HG03432 (cell line): ENCODE measurements around the gene DNASE2B.

ENCODE experiments used
- ATAC-seq: cut with Tn5 transposase; IDR thresholded peaks from one replicate; pipeline ENCODE4 v1.9.1; 2021; ENCODE audit warnings: mild to moderate bottlenecking, moderate library complexity; ENCODE audit not compliant: unreplicated experiment

Gene DNASE2B

DNA sequence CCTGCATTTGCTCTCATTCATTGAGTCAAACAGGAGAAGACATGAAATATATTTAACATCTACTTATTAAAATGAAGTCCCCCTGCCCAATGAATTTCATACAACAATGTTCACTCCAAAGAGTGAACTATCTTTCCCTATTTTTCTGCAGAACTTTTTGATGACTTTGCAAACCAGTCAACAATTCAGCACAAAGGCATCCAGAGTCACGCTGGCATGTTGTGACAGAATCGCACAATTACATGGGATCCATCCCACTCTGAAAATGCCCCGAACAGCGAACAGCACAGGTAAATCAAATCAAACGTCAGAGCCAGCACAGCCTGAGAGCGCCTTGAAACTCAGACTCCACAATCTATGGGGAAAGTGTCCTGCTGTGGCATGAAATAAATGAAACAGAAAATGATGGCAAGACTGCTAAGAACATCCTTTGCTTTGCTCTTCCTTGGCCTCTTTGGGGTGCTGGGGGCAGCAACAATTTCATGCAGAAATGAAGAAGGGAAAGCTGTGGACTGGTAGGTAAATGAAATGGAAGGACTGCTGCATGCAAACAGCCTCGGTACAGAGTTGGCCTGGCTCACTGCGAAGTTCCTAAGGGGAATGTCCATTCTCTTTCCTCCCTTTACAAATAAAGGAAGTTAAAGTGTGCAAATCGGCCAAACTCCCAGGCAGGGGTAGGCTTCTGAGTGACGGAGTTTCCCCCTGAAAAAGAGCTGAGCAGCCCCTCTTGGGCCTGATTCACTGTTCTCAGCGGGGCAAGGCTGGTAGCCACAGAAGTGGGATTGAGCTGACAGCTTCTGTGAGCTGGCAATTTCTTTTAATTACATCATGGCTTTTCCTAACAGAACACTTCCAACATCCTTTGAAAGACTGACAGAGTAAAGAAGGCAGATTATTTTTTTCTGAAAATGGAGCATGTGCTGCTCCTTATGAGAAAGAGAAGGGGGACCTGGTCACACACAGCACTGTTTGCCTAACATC is at the start of gene DNASE2B:
Gene DNASE2B (plus strand): TSS at position 310 of the 981 bp plus-strand sequence. CDS start 81 bp downstream, at position 391.
- no peak for ATAC-seq

DNA sequence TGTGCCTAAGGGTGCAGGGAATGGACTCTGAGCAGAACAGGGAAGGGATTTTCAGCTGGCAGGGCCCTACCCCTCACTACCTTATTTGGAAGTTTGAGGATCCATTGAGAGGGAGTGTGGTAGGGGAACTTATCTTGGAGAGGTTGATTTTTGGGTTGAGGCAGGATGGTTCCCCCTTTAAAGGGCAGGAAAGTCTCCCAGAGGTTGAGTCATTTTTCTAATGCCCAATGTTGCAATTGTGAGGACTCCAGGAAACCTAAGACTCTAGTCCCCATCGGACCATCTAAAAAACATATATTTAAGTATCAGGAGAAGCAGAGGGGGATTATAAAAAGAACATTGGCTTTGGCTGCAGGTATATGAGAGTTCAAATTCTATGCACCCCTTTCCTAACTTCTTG is 49.5 kb upstream of the DNASE2B start:
- no peak for ATAC-seq

DNA sequence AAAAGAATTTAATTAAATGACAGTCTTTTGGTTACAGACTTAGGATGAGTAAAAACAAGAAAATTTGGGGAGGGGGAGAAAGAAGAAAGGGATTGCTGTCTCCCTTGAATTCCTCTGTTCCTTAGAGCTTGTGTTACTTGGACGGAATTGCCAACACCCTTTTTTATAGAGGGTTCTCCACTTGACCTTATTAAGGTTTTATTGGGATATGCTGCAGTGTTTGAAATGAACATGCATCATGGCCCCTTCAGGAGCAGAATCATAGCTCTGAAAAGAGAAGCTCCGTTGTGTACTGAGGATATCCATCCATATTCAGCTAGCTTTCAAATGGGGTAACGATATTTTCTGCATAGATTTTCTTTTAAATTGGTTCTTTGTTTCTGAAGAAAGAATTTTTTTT is 48.2 kb upstream of the DNASE2B start:
- ATAC-seq, result no peak

DNA sequence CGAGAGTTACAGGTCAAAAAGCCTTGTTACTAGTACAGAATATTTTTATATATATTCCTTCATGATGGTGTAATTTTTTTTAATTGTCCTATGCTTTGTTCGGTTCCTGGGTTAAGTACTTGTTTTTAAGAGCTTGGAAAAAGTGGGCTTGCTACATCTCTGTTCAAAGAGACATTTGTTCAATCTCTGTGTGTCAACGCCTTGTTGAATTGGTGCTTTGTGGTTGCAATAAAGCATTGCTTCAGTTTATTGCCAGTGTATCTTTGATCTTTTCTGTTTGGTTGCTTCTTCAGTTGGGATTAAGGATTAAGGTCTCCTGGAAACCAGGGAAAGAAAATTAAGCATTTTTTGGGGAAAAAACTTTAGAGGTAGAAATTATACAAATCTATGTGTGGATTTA is 47.7 kb upstream of the DNASE2B start:
- ATAC-seq, result no peak

DNA sequence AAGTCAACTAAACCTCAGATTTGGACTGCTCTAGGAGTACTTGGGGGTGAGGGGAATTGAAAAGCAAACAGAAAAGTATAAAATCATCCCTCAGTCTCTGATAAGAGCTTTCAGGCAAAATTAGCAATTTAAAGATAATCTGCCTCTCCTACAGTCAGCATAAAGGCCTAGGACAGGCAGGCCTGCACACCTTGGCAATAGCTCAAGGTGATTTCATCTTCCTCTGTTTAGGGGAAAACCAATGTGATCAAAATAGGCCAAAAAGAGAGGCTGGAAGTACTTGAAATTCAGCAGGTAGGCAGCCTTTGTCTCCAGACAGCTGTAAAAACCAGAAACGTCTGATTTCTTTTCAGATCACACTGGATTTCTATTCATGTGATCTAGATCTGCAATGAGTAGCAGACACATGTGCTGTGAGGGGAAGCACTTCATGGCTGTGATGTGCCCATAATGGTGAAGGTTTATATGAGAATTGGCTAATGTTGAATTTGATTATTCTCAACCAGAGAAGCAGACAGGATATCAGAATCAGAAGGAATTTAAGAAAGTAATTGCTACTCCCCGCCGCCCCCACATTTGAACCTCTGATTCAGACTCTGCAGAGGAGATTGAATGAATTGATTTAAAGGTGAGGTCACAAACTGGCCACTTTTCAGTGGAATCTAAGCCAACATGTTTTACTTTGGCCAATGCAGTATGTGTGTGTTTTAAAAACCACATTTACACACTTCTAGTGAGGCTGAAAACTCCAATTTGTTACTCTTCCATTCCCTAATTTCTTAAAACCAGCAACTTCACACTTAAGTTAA is 45.8 kb upstream of the DNASE2B start:
- ATAC-seq, result no peak

GRCh38 chr1:84353695-84354094 is 44.6 kb upstream of the DNASE2B start:
- no peak for ATAC-seq

GRCh38 chr1:84355556-84355955 is 42.7 kb upstream of the DNASE2B start:
- ATAC-seq, result no peak

- ATAC-seq, result no peak
These were observed 41.4 kb upstream of the DNASE2B start for GRCh38 chr1:84356881-84357280.

DNA sequence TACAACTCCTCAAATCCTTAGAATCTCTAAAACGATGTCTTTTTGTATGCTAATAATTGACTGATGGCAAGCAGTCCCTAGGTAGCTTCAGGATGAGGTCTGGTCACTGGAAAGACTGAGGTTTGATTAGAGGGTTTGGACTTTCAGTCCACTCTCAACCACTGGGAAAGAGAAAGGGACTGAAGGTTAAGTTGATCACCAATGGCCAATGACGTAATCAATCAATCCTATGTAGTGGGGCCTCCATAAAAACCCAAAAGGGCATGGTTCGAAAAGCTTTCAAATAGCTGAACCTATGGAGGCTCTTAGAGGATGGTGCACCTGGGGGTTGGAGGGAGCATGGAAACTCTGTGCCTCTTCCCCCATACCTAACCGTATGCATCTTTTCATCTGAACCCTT is 39.6 kb upstream of the DNASE2B start:
- no peak for ATAC-seq

GRCh38 chr1:84360316-84360715 is 38.0 kb upstream of the DNASE2B start:
- no peak for ATAC-seq

- ATAC-seq, result no peak
These were observed 36.5 kb upstream of the DNASE2B start for GRCh38 chr1:84361796-84362195.

DNA sequence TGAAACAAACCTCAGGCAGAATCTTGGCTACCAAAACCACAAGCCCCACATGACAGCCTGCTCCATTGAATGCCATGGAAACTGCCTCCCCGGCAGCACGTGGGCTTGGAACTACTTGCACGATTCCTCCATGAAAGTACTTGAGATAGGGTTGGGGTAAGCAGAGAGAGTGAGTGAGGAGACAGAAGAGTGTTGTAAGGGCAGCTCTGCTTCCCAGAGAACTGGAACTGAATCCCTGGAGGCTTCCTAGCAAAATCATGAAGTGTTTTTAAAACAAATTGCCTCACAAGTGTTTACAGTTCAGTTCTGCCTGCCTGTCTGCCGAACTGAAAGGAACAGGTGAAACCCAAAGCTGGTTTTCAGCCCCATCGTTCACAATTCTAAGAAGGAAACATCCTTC is 35.3 kb upstream of the DNASE2B start:
- no peak for ATAC-seq

GRCh38 chr1:84363622-84364021 is 34.7 kb upstream of the DNASE2B start:
- no peak for ATAC-seq

DNA sequence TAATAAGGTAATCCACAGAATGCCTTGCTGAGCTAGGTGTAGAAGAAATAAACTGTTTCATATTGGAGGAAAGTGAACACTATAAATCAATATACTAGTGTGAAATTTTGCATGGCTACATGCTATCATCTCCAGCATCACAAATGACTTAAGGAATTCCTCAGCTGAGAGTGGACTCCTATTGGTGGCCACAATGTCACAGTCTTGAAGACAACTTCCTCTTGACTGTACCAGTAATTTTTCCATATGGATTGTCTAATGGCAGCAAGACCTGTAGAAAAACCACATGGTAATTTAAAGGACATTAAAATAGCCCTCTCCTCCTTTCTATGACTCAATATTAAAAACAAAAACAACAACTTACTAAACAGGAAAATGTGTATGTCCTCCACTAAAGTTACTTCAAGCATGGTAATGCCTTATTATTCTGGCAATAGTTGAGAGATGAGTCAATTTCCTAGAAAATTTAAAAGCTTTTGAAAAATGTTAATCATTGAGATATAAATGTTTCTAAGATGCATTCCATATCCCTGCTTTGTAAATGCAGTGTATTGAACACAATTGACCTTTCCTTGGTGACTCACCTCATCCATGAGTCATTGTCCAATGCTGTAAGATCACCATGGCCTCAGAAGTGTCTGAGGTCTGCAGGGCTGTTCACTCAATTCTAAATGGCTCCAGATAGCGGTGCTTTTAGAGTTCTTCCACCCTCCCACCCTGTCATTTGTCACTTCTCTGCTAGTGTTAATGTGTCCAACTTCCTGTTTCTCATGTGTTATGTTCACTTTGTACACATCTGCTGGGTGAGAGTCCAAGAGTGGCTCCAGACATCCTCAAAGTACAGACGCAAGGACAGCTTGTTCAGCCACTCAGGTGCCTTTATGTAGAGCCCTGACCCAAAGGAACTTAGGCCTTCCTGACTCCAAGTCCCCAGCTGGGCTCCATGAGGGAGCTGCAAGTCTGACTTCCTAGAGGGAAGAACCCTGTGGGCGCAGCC is 32.8 kb upstream of the DNASE2B start:
- ATAC-seq, result no peak

DNA sequence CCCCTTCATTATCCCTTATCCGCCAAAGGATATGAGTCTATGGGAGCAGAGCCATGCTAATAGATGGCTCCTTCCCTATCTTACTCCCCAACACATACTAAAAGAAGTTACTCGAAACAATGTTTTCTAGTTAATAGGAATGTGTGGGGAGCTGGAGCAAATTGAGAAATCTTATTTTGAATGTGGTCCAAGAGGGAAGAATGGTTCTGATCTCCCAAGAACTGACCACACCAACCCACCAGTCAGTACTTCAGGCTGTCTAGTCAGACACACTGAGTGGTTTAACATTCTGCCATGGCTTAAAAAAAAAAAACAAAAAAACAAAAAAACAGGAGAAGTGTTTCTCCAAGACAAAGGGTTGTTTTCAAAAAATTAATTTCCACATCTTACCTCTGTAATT is 31.5 kb upstream of the DNASE2B start:
- no peak for ATAC-seq

DNA sequence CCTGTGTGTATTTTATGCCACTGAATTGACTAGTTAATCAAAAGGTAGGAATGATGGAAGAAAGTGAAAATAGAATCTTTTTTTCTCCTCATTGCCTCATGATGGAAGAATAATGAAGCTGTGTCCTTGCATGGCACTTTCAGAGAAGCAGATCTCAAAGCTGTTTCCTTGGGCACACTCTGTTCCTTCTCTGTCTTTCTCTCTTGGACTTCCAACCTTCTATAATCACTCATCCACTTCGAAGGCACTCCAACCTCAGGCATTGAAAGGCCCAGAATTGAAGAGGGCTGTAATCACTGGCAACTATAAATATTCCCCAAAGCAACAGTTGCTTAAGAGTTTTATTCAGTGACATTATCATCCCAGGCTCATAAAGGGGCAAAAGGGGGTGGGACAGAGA is 31.1 kb upstream of the DNASE2B start:
- no peak for ATAC-seq

- ATAC-seq, result no peak
These were observed 29.8 kb upstream of the DNASE2B start for GRCh38 chr1:84368441-84368840.

DNA sequence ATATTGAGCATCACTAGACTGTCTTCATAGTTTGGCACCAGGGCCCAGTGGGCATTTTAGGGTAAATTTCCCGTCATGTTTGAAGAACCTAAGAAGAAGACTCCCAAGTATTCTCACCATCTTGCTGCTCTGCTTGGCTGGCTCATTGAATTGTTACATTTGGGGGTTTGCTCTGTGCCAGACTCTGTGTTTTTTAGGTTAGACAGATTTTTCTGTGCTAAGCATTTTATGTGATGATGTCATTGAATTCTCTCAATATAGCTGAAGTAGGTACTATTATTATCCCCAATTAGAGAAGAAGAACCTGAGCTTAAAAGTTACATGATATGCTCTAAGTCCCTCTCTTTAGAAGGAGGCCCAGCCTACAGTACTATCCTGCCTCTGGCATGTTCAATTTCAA is 28.0 kb upstream of the DNASE2B start:
- no peak for ATAC-seq

GRCh38 chr1:84370831-84371394 is 27.4 kb upstream of the DNASE2B start:
- no peak for ATAC-seq

- ATAC-seq, result no peak
These were observed 24.7 kb upstream of the DNASE2B start for GRCh38 chr1:84373436-84374141.
